ENCODE results near the gene KBTBD4.
"Not testable (repeated sequence)": the region's sequence is repeated elsewhere in the genome, so short reads cannot be mapped to it uniquely, and the experiment has no call there.

Gene KBTBD4

GRCh38 chr11:47589977-47590861, 11.4 kb upstream of the KBTBD4 start:
- DNase-seq: no peak

GRCh38 chr11:47589584-47589976, 10.8 kb upstream of the KBTBD4 start:
- DNase-seq: no peak

GRCh38 chr11:47589118-47589517, 10.3 kb upstream of the KBTBD4 start:
- no peak for DNase-seq

- peak; percentile 41 for DNase-seq
Observed at GRCh38 chr11:47587723-47588326, 9.1 kb upstream of the KBTBD4 start.

- DNase-seq: no peak
Observed at GRCh38 chr11:47587039-47587716, 8.4 kb upstream of the KBTBD4 start.

- DNase-seq: no peak
Observed at GRCh38 chr11:47586098-47586855, 7.5 kb upstream of the KBTBD4 start, which contains the start of gene FAM180B. TSS of gene FAM180B (plus strand) at chr11:47586678. CDS start at chr11:47586769, 91 bp downstream.

GRCh38 chr11:47583844-47584243, 5.1 kb upstream of the KBTBD4 start:
- DNase-seq: no peak

- no peak for DNase-seq
Observed at GRCh38 chr11:47577460-47578041, 1.2 kb downstream of the KBTBD4 start.

GRCh38 chr11:47573321-47573720, 5.4 kb downstream of the KBTBD4 start:
- DNase-seq: no peak

- no peak for DNase-seq
Observed at GRCh38 chr11:47572715-47573255, 6.0 kb downstream of the KBTBD4 start.

- no peak for DNase-seq
Observed at GRCh38 chr11:47571895-47572294, 6.9 kb downstream of the KBTBD4 start.

- DNase-seq: no peak
Observed at GRCh38 chr11:47571357-47571729, 7.4 kb downstream of the KBTBD4 start.

GRCh38 chr11:47570651-47571356, 8.0 kb downstream of the KBTBD4 start:
- no peak for DNase-seq

GRCh38 chr11:47569646-47570045, 9.1 kb downstream of the KBTBD4 start:
- DNase-seq: no peak

GRCh38 chr11:47566149-47566698, 12.5 kb downstream of the KBTBD4 start:
- DNase-seq: no peak

GRCh38 chr11:47565340-47566148, 13.2 kb downstream of the KBTBD4 start, which contains the start of gene PTPMT1:
TSS of gene PTPMT1 (plus strand) at chr11:47565599. CDS start at chr11:47565623, 24 bp downstream.
- peak; percentile 52 for DNase-seq

- DNase-seq: no peak
Observed at GRCh38 chr11:47564933-47565339, 13.8 kb downstream of the KBTBD4 start.

- not testable (repeated sequence) for DNase-seq
Observed at GRCh38 chr11:47564366-47564765, 14.4 kb downstream of the KBTBD4 start.

GRCh38 chr11:47562393-47562792, 16.4 kb downstream of the KBTBD4 start:
- not testable (repeated sequence) for DNase-seq

- DNase-seq: no peak
Observed at GRCh38 chr11:47560426-47560825, 18.3 kb downstream of the KBTBD4 start.

Measured in midbrain (tissue), 1 donor.